HuH-7 (cell line): ENCODE results near the gene GPATCH1.
"Not testable (repeated sequence)": the region's sequence is repeated elsewhere in the genome, so short reads cannot be mapped to it uniquely, and the experiment has no call there.

Experiments
- DNase-seq: peaks from one replicate; pipeline ENCODE4 v3.0.0; 2011; ENCODE audit warnings: low spot score

The GPATCH1 gene

DNA sequence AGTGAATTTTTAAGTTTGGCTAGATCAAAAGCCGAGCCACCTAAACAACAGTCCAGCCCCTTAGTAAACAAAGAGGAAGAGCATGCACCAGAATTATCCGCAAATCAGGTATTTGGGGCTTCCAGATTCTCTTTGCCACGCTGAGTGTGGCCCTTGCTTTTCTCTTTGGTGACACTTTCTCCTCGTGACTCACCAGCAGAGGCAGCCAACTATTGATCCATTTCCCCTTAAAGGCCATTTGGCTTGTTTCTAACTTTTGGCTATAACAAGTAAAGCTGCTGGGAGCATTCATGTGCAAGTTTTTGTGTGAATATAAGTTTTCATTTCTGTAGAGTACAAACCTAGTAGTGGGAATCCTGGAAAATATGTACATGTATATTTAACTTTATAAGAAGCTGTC is 33.3 kb downstream of the GPATCH1 start:
- DNase-seq: no peak

DNA sequence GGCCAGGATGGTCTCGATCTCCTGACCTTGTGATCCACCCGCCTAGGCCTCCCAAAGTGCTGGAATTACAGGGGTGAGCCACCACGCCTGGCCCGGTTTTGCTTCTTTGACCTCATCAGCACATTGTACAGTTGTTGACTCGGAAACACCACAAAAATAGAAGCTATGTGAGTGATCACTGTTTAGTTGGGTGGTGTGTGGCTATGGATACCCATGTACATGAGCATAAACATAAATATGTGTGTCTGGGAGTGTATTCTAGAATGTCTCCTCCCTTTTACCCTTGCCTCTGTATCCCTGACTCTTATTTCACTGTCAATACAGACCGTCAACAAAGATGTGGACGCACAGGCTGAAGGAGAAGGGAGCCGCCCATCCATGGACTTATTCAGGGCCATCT is 36.5 kb downstream of the GPATCH1 start:
- DNase-seq: no peak

DNA sequence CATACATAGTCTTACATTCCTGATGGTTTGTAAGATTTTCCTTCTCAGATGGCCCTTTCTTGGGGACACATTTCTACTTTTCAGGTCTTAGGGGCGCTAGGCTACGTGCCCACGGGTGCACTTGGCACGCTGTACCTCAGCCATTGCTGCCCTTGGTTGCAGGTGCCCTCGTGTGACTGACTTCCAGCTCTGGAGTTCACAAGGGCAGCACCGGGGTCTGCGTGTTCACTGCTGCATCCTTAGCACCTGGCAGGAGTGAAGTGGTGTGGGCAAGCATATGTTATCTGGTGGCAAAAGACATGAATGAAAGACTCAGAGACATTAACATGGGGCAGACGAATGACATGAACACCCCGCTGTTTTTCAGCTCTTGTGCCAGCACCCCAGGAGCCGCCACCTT is 37.7 kb downstream of the GPATCH1 start:
- no peak for DNase-seq

DNA sequence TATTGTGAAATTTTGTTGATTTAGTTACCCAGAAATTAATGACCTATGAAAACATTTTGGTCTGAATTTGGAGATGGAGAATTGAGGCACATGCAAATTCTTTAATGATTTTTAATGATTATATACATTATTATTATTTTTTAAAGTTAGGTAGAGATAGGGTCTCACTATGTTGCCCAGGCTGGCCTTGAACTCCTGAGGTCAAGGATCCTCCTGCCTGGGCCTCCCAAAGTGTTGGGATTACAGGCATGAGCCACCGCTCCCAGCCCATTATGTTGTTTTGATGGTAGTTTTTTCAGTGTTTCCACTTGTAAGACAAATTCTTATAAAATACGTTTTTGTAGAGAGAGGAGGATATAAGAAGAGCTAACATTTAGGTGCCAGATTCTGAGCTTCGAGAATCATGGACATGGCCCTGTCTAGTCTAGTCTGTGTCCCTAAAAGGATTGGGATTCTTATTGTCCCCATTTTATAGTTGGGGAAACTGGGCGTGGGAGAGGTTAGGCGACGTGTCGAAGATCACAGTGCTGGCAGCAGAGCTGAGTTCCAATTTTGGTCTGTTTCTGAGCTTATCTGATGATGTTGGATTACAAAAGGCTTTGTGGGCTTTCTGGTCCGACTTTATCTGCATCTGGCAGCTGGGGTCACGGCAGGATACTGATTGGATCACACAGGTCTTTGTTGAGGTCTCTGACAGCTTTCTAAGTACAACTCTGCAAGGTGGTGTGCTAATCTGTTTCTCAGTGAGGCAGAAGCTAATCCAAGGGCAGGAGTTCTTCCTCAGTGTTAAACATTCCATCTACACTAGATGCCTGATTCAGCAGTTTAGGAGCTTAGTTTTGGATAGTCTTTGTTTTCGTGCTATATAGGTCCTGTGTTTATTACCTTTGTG is 43.5 kb downstream of the GPATCH1 start:
- DNase-seq: no peak

DNA sequence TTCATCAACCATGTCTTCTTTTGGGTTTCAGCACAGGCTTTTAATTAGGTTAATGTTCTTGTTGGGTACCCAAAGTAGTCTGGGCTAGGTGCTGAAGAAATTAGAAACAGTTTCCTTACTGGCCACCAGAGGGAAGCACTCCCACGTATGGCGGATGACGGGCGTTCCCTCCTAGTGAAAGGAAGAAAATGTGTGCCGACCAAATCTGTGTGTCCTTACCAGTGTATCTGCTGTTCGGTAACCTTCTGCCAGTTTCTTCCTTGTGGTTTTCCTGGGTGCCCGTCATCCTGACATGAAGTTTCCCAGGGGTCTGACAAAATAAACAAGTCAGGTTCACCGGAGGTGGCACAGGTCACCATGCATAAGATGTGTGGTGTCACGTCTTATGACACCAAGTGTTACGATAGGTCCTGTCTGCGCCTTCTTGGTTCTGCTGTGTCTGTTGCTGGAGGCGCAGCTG is 45.0 kb downstream of the GPATCH1 start:
- DNase-seq: peak; percentile 92

DNA sequence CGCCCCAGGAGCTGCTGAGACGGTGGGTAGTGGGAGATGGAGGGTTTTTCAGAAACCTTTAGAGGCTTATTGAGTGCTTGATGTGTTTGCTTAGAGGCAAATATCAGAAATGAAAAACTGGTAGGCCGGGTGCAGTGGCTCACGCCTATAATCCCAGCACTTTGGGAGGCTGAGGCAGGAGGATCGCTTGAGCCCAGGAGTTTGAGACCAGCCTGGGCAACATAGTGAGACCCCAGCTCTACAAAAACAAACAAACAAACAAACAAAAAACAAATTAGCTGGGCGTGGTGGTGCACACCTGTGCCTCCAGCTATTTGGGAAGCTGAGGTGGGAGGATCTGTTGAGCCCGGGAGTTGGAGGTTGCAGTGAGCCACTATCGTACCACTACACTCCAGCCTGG is 45.7 kb downstream of the GPATCH1 start:
- DNase-seq: not testable (repeated sequence)

DNA sequence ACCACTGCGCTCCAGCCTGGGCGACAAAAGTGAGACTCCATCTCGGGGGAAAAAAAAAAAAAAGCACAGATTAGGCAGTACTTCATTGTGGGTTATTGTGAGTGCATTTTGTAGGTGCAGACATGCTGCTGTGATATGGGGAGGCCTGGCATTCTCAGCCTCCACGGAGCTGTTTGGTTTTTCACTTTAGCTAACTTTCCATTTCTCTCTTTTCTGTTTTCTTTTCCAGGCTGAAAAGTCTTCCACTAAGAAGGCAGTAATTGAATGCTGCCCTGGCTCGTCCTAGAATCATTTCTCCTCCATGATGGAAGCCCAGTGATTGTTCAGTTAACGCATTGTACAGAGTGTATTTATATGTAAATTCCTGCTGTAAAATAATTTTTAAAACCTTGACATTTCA is 48.9 kb downstream of the GPATCH1 start:
- DNase-seq: no peak

DNA sequence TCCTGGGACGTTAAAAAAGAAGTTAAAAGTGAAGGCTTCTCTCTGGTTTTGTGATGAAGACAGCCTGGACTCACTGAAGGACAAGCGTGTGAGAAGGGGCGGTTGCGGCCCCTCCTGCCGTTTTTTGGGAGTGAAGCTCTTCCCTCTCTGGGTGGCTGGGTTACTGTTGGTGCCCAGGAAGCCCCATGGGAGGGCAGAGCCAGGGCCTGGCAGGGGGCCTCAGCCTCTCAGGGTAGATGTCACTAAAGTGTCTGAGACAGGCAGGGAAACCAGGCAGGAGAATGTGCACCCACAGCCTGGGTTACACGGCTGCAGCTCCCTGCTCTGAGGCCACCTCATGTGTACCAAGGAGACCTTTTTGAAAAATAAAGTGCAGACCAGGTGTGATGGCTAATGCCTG is 49.5 kb downstream of the GPATCH1 start:
- DNase-seq: no peak

DNA sequence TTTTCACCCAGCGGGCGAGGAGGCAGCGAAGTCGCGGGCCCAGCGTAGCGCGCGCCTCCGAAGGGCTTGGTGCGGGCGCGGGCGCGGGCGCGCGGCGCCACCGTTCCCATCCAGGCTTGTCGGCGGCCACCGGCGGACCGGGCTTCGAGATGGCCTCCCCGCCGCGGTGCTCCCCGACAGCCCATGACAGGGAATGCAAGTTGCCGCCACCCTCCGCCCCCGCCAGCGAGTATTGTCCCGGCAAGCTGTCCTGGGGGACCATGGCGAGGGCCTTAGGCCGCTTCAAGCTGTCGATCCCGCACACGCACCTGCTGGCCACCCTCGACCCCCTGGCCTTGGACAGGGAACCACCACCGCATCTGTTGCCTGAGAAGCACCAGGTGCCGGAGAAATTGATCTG is 51.0 kb downstream of the GPATCH1 start, which contains the start of gene WDR88:
WDR88 (plus strand) TSS at position 94 of the 400 bp plus-strand sequence; CDS start at position 150, 56 bp downstream.
- no peak for DNase-seq

DNA sequence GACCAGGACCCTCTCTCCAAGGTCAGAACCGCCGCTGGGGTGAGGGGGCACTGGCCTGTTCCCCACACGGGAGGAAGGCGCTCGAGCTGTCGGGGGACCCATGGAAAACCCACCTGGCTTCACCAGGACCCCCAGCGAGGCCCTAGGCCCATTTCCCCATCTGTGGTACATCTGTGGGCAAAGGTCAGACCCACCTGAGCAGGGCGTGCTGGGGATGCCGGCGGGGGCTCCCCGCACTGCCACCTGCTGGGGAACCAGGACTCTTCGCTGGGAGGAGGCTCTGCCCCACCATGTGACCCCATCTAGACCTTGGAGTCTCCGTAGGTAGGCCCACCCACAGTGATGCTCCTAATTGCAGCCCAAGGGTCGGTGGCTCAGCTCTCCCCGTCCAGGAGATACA is 51.4 kb downstream of the GPATCH1 start:
- DNase-seq: peak; percentile 67

DNA sequence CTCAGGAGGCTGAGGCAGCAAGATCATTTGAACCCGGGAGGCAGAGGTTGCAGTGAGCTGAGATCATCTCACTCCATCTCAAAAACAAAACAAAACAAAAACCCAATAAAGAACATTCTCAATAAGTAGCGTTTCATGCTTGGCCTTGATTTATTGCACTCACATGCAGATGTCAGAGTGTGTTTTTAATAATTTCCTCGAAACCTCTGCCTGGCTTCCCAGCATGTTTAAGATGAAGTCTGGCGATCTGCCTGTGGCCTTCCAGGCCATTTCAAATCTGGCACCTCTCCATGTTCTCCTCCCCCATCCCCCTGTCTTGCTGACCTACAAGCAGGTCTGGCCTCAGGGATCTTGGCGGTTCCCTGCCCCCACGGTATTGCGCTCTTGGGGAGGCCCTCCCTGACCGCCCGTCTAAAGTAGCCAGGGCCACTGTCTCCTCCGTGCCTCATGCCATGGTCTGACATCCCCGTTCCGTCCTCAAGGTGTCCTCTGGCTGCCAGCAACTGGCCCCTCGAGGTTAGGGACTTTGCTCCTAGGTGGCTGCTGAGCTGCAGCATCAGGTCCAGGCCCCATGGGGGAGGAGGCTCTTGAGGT is 52.6 kb downstream of the GPATCH1 start:
- DNase-seq: peak; percentile 75

DNA sequence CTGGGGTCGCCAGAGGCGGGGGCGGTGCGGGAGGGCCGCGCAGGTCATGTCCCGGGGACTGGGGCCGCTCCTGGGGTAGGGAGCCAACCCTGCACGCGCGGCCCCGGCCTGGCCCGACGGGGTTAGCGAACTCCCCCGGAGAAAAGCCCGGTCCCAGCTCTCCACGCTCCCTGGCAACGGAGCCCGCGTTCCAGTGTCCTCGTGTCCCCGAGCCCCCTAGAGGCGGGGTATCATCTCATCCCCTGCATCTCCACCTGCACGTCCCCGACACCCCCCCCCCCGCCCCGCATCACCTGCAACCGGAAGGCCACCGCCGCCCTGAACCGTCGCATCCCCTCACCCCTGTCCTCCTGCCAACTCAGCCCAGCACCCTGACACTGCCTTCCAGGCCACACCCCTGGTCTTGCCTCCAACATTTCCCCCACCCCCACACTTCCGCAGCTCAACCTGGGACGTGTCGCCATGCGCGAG is 53.6 kb downstream of the GPATCH1 start:
- no peak for DNase-seq

DNA sequence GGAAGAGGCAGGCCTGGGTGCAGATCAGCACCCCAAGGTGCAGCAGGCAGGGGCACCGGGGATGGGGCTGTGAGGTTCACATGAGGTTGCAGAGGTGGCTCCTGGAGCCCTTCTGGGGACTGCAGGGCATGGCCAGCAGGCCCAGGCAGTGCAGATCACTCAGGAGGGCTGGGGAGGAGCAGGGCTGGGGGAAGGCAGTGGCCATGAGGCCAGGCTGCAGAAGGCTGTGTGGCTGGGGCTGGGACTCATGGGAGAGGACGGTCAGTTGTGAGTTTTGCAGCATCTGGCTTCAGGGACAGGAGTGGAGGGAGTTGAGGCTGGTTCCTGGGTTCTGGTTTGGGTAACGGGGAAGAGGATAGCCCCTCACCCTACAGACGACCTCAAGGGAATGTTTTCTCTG is 58.2 kb downstream of the GPATCH1 start:
- no peak for DNase-seq

DNA sequence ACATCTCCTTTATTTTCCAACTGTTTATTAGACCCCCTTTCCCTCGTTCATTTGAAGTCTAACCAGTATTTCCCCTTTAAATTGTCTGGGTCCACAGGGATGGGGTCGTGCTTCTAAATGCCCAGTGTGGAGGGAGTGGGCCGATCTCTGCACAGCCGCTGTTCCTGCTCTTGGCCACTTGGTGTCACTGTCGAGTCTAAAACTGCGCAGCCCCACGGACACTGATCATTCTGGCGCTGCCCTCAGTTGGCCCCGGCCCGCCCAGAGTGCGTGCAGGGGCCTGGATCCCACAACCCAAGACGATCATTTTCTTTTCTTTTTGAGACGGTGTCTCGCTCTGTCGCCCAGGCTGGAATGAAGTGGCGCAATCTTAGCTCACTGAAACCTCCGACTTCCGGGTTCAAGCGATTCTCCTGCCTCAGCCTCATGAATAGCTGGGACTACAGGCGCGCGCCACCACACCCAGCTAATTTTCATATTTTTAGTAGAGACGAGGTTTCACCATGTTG is 63.0 kb downstream of the GPATCH1 start:
- peak; percentile 91 for DNase-seq

DNA sequence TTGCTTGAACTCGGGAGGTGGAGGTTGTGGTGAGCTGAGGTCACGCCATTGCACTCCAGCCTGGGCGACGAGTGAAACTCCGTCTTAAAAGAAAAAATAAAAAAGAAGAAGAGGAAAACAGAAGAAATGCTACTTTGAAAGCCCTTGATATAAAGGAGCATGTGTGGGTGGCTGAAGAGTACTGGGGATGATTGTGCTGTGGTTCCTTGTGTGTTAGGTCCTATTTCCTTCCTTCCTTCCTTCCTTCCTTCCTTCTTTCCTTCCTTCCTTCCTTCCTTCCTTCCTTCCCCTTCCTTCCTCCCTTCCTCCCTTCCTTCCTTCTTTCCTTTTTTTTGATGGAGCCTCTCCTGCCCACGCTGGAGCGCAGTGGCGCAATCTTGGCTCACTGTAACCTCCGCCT is 65.2 kb downstream of the GPATCH1 start:
- DNase-seq: no peak

DNA sequence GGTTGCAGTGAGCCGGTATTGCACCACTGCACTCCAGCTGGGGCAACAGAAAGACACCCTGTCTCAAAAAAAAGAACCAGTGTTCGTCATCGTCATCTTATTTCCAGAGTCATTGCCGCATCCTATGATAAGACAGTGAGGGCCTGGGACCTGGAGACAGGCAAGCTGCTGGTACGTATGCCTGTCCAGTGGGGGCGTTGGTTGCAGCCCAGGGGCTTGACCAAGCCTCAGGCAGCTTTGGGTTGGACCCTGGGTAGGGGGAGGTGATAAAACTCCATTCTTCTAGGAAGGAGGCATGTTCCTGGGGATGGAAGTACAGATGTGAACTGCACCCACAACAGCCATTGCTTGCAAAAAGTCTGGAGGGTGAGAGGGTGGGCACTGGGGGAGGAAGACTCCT is 66.6 kb downstream of the GPATCH1 start:
- DNase-seq: no peak

DNA sequence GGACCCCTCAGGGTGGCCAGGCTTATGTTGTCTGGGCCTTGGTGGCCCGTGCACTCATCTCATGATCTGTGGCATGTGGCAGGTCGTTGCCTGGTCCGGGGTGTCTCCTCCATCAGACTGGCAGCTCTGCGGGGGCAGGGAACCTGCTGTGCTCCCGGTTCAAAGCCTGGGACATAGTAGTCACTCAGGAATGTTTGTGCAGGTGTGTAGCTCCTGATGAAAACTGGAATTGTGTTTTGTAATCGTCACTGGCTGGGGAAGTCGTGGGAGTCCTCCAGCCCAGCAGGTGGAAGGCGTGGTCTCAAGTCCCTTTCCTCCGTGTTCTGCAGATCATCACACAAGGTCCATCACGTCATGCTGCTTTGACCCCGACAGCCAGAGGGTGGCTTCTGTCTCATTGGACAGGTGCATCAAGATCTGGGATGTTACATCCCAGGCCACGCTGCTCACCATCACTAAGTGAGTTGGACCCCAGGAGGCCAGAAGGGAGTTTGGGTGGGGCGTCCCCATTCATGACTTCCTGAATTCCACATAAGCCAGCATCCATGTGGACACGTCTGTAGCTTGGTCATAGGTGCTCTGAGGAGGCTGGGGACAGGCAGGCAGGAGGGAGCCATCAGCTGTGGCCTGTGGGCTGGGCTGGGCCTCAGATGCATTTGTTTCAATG is 70.0 kb downstream of the GPATCH1 start:
- DNase-seq: no peak

DNA sequence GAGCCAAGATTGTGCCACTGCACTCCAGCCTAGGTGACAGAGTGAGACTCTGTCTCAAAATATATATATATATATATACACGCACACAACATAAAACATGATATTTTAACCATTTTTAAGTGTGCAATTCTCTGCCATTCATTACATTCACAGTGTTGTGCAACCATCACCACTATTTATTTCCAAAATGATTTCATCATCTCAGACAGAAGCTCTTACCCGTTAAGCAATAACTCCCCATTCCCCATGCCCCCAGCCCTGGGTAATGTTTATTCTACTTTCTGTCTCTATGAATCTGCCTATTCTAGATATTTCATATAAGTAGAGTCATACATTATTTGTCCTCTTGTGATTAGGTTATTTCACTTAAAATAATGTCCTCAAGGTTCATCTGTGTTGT is 71.2 kb downstream of the GPATCH1 start:
- no peak for DNase-seq

DNA sequence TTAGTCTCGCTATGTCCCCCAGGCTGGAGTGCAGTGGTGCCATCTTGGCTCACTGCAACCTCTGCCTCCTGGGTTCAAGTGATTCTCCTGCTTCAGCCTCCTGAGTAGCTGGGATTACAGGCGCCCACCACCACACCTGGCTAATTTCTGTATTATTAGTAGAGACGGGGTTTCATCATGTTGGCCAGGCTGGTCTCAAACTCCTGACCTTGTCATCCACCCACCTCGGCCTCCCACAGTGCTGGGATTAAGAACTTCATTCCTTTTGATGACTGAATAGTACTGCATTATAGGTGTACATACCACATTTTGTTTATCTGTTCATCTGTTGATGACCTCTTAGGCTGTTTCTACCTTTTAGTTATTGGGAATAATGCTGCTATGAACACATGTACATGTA is 71.6 kb downstream of the GPATCH1 start:
- DNase-seq: not testable (repeated sequence)

DNA sequence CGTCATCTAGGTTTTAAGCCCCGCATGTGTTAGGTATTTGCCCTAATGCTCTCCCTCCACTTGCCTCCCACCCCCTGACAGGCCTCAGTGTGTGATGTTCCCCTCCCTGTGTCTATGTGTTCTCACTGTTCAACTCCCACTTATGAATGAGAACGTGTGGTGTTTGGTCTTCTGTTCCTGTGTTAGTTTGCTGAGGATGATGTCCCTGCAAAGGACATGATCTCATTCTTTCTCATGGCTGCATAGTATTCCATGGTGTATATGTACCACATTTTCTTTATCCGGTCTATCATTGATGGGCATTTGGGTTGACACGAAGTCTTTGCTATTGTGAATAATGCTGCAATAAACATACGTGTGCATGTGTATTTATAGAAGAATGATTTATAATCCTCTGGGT is 73.3 kb downstream of the GPATCH1 start:
- DNase-seq: not testable (repeated sequence)

DNA sequence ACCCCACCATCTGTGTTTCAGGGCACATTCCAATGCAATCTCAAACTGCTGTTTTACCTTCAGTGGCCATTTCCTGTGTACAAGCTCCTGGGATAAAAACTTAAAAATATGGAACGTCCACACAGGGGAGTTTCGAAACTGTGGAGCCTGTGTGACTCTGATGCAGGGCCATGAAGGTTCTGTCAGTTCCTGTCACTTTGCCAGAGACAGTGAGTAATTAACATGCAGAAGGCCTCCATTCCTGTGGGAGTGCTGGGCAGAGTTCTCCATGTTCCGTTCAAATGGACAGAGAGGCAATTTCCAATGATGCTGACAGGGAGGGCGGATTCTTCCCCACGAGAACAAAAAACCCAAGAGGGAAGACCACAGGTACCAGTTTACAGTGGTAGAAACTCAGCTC is 75.4 kb downstream of the GPATCH1 start:
- DNase-seq: no peak

DNA sequence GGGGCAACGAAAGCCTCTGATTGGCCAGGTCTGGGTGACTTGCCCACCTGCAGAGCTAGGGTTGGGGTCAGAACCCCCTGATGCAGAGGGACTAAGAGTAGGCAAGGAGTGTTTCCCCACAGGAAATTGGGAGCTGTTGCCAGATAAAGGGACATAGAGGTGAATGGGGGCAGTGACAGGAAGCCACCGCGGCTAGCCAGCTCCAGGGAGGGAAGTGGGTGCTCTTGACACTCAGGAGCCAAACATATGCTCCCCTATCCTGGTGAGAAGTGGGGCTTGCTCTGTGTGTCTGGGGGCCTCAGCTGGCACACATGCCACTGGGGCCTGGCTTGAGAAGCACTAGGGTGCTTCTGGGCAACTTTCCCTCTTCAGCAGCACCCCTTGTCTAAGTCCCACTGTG is 76.9 kb downstream of the GPATCH1 start:
- DNase-seq: no peak

DNA sequence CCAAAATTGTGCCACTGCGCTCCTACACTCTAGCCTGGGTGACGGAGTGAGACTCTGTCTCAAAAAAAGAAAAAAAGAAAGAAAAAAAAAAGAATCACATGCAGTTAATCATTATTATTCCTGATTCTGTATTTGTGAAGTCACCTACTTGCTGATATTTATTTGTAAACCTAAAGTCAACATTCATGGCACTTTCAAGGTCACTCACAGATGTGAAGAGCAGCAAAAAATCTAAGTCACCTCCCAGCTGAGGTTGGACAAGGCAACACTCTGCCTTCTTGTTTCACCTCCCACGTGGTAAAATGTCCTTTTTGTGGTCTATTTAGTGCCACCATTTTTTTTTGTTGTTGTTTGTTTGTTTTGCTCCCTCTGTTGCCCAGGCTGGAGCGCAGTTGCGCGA is 77.4 kb downstream of the GPATCH1 start:
- DNase-seq: no peak
